GF-D8 (cell line): ENCODE results near the gene AMOT.
"Not testable (repeated sequence)": the region's sequence is repeated elsewhere in the genome, so short reads cannot be mapped to it uniquely, and the experiment has no call there.

Source experiments
- DNase-seq: peaks from one replicate; lab custom pipeline; 2025; lab: John Stamatoyannopoulos, UW

AMOT gene, protein sequence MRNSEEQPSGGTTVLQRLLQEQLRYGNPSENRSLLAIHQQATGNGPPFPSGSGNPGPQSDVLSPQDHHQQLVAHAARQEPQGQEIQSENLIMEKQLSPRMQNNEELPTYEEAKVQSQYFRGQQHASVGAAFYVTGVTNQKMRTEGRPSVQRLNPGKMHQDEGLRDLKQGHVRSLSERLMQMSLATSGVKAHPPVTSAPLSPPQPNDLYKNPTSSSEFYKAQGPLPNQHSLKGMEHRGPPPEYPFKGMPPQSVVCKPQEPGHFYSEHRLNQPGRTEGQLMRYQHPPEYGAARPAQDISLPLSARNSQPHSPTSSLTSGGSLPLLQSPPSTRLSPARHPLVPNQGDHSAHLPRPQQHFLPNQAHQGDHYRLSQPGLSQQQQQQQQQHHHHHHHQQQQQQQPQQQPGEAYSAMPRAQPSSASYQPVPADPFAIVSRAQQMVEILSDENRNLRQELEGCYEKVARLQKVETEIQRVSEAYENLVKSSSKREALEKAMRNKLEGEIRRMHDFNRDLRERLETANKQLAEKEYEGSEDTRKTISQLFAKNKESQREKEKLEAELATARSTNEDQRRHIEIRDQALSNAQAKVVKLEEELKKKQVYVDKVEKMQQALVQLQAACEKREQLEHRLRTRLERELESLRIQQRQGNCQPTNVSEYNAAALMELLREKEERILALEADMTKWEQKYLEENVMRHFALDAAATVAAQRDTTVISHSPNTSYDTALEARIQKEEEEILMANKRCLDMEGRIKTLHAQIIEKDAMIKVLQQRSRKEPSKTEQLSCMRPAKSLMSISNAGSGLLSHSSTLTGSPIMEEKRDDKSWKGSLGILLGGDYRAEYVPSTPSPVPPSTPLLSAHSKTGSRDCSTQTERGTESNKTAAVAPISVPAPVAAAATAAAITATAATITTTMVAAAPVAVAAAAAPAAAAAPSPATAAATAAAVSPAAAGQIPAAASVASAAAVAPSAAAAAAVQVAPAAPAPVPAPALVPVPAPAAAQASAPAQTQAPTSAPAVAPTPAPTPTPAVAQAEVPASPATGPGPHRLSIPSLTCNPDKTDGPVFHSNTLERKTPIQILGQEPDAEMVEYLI

DNA sequence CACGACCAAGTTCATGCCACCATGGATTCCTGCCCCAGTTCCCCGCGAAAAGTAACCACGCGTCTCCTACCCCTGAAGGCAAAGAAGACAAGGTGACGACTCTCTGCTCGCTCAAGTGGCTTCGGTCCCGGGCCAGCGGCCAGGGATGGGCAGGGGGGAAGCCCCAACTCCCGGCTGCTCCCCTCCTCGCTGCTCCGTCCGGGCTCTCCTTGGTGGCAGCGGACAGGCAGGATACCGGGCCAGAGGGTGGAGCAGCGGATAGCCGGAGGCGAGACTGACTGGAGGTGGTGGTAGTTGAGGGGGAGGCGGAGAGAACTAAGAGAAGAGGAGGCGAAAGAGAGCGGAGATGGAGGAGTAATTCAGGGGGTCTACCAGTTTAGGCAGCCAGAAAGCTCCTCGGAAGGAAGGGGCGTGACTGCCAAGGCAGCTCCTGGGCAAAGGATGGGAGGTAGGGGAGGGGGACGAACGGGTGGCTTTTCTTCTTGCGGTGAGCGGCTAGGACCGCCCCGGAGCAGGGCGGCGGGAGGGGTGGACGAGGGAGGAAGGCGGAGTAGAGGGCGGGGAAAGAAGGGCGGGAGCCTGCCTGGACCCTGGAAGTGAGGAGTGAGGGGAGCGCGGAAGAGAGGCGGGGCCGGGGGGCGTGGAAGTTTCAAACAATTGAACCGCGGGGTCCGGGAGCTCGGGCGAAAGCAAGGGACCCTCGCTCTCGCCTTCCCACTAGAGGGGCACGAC lies at the start of gene AMOT:
Gene AMOT (minus strand): TSS at position 450 of the 732 bp plus-strand sequence. CDS start 17,705 bp downstream, outside the sequence.
- no peak for DNase-seq

DNA sequence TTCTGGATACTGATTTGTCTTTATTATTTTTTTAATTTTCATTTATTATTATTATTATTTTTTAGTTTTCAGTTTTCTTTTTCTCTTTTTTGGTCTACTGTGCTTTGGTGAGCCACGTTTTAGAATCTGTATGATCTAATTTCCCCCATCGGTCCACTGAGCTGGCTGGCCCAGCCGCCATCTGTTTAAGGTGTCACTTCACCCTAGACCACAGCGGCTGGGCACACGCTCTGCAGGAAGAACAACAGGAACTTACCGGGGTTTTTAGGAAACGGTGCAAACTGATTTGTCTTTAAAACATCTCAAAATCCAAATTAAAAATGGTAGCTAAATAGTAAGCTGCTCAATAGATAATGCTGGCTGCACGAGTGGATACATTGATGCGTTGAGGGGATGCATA lies 48.8 kb upstream of the AMOT start:
- no peak for DNase-seq

DNA sequence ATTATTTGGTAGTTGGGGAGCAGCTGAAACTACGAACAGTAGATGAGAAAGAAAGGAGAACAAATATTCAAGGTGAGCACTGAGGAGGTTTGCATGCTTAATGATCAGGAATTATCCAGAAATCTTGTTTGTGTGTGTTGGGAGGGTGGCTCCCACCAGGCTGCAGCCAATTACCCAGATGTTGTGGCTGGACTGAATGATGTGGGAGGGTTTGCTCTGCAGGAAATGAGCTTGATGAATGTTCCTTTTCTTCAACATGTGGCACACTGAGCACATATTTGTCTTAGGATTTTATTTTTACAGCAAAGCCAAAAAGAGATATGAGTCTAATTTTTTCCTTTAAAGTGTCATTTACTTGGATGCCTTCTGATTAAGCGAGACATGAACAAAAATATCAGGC lies 48.3 kb upstream of the AMOT start:
- no peak for DNase-seq

DNA sequence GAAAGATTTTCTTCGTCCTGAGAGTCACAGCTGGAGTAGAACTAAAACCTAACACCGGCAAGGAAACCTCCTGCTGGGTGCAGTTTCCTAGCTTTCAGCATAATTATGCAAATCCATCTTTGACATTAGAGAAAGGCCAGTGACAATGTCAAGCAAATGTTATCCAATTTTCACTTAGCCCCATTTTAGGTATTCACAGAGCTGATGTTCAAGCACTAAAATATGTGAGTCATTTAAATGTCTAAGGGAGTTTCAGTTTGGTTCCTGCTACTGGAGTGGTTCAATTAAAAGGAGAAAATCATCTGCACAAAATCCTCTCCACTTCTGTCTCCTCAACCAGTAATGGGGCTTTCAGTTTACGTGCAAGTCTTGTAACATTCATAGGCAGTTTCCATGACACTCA lies 37.1 kb upstream of the AMOT start:
- no peak for DNase-seq

DNA sequence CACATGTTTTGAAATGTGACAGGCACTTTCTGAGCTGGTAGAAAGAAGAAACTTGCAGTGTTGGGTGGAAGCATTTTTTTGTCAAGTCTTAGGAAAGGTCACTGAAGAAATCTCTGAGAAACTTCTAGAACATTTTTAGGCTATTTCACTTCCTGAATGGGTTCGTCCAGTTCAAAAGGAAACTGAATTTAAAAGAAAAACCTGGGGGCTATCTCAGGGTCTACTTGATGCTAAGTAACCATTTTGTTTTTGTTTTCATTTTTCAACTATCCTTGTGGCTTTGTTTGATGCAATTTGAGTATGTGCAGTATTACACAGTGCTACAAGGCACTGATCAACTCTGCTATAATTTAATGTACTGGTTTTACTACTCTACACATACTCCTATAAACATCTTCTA lies 34.0 kb upstream of the AMOT start:
- DNase-seq = no peak

DNA sequence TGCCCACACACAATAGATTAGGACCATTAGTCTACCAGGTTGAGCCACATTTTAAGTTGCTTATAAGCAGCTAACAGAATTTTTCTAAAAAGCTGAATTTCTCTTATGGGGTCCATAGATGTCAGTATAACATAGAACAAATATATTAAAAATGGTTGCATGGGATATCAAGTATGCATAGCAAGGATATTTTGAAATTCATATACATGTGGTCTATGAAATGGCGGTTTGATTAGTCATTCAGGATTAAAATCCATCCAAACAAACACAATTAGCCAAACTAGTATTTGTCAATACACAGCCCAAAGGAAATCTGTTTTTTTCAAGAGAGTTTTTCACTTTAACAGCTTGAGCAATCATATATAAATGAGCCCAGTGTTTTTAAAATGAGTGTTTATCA lies 33.5 kb upstream of the AMOT start:
- no peak for DNase-seq

DNA sequence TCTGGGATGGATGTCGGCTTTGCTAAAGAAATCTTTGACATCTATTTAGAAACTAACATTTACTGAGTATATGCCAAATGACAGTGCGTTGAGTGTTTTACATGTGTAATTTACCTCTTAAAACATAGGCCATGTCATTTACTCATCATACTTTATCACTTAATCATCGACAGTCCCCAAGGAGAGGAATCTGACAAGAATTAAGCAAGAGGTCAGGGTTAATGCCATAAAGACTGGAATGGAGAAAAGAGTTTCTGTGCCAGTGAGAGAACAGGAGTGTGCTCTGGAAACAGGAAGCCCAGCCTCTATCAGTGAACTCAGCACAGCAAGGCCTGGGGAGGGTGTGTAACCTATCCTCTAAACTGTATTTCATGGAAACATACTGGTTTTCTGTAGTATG lies 28.0 kb upstream of the AMOT start:
- DNase-seq = no peak

DNA sequence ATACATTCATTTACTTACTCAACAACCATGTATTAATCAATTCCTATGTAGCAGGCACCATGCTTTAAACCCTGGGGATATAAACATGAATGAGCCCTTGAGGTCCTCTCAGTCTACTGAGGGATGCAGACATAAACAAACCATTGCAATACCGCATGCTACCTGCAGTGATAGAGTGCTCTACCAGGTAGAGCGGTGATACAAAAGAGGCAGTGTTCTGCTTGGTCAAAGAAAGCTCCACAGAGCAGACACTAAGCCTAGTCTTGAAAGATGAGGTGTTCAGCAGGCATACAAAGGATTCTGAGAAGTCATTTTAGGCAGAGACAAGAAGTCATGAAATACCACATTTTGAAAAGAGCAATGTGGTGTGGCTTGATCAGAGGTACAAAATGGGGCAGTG lies 26.9 kb upstream of the AMOT start:
- DNase-seq = no peak

DNA sequence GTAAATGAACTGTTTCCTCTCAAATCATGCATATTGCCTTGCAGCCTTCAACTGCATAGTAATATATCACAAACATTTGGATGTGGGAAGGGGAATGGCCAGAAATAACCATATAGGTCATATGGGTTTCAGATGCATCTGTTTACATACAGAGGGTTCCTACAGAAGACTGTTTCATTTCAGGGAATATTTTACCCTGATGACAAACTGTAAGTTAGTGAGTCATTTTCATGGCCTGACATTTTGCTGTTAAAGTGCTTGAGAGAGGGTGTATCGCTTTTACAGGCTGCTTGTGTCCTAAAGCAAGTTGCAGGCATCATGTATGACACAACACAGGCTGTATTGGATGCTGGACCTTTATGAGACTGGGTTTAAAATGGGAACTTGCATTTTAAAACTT lies 25.5 kb upstream of the AMOT start:
- no peak for DNase-seq

DNA sequence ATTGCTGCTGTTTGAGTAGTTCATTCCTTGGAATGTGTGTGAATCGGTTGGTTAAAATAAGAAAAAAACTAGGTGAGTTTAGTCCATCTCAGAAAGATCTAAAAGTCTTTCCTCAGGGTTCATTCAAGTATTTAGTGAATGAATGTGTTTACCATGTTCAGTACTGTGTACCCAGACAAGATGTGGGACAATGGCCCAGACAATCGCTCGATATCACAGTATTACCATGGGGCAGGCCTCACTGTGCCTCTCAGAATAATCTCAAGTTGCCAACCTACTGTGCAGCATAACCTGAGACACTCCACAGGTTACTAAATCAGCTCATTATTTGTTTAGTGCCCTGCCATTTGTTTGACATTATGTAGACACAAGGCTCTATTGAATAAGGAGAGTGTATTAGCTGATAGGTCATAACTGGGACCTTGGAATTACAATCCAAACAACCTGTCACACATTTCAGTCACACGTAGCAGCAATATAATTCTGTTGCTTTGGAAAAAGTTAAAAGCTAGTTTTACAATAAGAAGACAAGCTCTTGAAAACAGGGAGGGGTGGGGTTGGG lies 24.9 kb upstream of the AMOT start:
- no peak for DNase-seq

DNA sequence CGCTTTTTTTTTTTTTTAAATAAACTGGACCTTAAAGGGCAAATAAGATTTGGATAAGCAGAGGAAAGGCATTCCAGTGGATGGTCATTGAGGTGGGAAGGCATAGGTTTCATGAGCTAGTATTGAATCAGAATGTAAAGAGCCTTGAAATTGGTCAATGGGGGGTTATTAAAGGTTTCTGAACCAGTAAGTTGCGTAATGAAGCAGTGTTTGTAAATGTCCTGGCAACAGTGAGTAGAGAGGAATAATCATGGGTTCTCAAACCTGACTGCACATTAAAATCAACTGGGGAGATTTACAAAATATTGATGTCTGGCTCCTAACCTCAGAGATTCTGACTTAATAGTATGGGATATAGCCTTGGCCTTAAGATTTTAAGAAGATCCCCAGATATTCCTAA lies 23.2 kb upstream of the AMOT start:
- no peak for DNase-seq

DNA sequence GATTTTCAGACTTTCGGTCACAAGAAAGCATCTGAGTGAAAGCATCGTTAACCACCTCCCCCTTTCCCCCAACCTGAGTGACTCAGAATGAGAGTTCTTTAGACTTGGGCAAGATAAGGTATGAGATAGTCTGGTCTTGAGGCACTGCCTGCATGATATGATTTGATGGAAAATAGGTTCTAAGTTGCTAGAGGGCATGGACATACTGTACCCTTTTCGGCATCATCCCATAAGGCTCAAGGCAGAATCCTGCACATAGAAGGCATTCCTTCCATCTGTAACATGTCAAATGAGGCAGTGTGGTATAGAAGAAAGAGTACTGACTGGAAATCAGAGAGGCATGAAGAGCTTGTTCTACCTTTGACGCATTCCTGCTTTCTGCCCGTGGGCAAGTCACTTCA lies 16.8 kb upstream of the AMOT start:
- DNase-seq = no peak

DNA sequence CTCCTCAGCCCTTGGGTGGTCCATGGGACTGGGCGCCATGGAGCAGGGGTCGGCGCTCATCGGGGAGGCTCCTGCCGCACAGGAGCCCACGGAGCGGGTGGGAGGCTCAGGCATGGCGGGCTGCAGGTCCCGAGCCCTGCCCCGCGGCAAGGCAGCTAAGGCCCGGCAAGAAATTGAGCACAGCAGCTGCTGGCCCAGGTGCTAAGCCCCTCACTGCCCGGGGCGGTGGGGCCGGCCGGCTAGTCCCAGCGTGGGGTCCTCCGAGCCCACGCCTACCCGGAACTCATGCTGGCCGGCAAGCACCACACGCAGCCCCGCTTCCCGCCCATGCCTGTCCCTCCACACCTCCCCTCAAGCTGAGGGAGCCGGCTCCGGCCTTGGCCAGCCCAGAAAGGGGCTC lies 14.3 kb upstream of the AMOT start:
- not testable (repeated sequence) for DNase-seq

DNA sequence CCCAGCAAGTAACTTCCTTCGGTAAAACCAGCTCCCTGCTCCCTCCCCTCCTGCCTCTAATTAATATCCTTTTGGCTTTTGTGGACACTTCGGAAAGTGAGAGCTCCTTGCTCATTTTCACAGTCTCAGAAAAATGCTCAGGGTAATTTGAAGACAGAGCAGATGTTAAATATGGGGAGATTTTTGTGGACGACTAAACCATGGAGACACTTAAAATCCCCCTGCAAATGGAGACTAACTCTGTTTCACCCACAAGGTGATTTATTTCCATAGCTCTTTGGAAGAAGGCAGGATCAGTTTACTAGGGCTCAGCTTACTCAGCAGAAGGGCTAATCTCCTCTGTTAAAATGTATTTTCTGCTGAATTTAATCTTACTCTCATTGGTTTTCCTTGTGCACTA lies 12.2 kb upstream of the AMOT start:
- no peak for DNase-seq

DNA sequence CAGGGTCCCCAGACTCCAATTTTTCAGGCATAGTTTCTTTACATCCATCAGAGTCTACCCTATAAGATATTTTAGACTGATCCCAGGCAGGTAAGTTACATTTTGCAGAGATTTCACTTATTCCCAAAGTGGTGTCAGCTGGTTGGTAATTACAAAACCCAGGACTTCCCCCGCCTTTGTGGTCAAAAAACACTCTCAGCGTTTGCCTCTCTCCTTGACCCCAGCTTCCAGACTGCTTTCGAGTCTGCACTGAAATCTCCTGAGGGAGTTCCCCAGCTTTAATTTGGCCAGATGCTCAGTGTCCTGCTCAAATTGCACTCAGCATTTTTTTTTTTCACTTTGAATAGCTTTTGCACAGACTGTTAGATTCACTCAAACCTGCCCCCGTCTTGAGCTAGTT lies 11.2 kb upstream of the AMOT start:
- no peak for DNase-seq

DNA sequence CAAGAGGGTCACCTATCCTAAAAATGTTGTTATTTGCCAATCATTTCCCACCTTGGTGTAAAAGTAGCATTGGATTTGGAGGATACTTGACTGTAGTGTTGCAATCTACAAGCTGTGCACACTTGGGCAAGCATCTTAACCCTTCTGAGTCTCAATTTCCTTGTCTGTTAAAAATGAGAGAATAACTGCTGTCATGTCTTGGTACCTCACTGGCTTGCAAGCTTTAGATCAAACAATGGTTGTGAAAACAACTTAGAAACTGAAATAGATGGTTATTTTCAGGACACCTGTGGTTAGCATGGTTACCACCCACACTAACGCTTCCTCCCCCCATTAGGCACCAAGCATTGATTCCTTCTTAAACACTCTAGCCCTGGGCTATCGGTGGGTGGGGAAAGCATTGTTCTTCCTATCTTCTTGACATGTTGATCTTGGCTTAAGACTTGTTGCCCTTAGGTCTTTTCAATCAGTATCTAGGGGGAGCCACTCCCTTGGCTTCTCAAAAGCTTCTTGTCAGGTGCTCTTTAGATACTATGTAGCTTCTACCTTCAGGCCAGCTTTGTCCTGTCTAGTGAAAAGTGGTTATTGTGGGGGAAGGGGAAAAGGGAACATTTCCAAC lies 10.6 kb upstream of the AMOT start:
- no peak for DNase-seq

DNA sequence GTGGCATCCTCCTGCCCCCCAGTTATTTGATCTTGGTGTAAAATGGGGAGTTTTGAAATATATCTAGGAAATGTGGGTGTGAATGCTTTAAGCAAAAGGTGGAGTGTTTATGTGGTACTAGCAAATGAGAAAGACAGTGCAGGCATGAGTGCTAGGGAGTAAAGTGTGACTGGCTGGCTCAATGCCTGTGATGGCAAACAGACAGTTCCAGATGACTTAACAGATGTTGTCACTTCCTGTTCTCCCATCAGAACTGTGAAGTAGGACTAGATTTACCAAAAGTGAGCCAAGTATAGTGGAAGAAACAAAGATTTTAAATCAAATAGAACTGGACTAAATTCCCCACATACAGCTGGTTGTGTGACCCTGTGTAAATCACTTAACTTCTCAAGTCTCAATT lies 8.4 kb upstream of the AMOT start:
- no peak for DNase-seq

DNA sequence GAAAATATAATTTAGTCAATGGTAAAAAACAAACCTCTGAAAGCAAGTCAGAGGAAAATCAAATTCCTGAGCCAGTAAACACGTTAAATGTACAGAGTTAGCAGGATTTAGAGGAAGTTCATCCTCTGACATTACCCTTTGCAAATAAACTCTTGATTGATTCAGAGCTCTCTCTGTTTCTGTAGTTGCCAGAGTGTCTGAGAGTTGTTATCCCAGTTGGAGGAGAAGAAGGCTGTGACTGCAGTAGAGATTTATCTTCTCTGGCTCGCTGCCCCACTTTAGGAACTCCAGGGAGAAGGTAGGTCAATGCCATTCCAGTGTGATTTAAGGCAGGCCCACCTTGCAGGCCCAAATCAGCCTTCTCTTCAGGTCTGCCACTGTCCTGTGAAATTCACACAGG lies 6.2 kb upstream of the AMOT start:
- no peak for DNase-seq

DNA sequence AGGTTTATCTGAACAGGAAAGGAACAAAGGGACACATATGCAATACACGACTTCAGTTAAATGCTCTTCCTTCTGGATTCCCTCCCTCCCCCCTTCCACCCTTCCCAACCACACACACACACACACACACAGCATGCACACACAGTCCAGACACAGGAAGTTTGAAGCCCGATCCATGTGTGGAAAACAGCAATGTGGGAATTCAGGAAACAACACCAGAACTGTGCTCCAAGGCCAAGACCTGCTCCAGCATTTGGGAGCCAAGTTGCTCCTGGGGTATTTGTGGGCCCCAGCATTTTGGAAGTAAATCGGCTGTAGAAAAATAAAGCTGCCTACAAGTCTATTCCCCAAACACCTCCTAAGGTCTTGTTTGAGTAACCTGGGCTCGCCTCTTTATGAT lies 5.6 kb upstream of the AMOT start:
- DNase-seq = no peak

DNA sequence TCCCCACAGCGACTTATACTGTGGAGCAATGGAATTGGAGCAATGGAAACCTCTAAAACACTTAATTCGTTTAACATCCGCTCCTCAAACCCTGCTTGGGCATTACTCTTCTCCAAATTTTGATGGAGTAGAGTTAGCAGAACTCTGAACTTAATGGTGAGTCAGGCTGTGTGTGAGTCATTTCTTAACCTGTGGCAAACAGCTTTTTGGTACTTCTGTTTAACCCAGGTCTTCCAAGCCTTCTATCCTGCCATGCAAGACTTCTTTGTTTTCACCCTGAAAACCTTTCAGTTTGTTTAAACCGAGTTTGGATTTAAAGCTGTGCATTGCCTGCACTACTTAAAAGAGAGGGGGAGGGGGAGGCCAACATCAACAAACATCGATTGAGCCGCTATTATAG lies 3.6 kb upstream of the AMOT start:
- DNase-seq = no peak

DNA sequence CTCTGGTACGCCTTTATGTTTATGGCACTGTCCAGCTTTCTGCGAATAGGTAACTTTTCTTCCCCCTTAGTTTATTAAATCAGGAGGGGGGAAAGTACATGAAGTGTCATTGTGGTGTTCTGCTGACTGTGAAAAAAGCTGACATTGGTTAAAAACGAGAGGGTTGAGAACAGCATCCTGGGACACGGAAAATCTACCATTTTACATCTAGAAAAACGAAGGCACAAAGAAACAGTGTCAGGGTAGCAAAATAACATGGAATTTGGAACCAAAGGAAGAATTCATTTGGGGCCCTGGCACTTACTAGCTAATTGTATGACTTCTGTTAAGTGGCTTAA lies 1.2 kb upstream of the AMOT start:
- no peak for DNase-seq
